ENCODE results near the gene ACAP3.

GRCh38 chr1:1247341-1247913 is 60.3 kb downstream of the ACAP3 start:
- TF ChIP-seq CTCF (IDR thresholded peaks at IDR 0.05; ENCODE audit: low read depth, low read length) (no peak), EZH2phosphoT487 (IDR thresholded peaks at IDR 0.05; ENCODE audit: low read depth) (no peak)

All from OCI-LY3 (cell line).